ENCODE data around the gene LRIT1. TPM values are rescaled to one million over a fixed set of nuclear protein-coding genes. Genes with fewer than 3 reads are reported as not detected.
"Not testable (repeated sequence)": the region's sequence is repeated elsewhere in the genome, so short reads cannot be mapped to it uniquely, and the experiment has no call there.

The LRIT1 gene, protein sequence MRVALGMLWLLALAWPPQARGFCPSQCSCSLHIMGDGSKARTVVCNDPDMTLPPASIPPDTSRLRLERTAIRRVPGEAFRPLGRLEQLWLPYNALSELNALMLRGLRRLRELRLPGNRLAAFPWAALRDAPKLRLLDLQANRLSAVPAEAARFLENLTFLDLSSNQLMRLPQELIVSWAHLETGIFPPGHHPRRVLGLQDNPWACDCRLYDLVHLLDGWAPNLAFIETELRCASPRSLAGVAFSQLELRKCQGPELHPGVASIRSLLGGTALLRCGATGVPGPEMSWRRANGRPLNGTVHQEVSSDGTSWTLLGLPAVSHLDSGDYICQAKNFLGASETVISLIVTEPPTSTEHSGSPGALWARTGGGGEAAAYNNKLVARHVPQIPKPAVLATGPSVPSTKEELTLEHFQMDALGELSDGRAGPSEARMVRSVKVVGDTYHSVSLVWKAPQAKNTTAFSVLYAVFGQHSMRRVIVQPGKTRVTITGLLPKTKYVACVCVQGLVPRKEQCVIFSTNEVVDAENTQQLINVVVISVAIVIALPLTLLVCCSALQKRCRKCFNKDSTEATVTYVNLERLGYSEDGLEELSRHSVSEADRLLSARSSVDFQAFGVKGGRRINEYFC
- total RNA-seq = not detected
- long read RNA-seq, partial matches to known transcripts = 1 of 1 reads
- long read RNA-seq, other reads (novel, unspliced or antisense) = 0 of 1 reads

DNA sequence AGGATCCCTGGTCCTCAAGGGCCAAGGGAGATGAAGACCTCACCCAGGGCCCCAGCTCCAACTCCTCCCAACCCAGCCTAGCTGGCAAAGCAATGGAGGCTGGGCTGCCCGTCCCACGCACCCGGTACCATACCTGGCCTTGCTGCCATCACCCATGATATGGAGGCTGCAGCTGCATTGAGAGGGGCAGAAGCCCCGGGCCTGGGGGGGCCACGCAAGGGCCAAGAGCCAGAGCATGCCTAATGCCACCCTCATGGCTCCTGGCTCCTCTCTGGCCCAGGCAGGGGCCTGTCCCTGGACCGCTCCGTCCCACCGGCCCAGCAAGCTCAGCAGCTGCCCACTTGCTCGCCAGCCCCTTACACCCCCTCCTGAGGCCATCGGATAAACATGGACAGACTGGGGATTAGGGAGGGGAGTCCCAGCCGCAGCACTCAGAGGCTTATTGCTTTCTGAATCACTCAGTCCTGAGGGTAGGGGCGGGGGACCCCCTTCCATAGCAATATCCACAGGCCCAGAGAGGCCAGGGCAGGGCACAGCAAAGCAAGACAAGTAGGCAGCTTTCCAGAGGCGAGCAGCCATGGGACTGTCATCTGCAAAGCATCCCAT is at the start of gene LRIT1:
TSS of gene LRIT1 (minus strand) at position 362 of the 606 bp plus-strand sequence. CDS start at position 255, 107 bp downstream.
- ATAC-seq (no peak), DNase-seq (no peak)
- intact Hi-C loops (cut with micrococcal nuclease) = no loop called here

DNA sequence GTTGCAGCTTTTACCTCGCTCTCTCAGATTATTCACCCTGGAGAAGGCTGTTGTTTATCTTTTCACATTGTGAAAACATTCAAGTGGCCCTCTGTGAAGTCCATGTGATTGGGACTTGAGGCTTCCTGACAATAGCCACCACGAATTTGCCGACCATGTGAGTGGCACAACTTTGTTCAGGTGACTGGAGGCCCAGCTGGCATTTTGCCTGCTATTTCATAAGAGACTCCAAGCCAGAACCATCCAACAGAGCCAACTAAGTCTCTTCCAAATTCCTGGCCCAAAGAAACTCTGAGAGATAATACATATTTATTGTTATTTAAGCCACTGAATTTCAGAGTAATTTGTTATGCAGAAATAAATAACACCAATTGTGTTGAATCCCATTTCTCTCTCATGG is 48.9 kb upstream of the LRIT1 start:
- ATAC-seq = no peak
- no peak for DNase-seq
- intact Hi-C loops (cut with micrococcal nuclease) = no loop called here

DNA sequence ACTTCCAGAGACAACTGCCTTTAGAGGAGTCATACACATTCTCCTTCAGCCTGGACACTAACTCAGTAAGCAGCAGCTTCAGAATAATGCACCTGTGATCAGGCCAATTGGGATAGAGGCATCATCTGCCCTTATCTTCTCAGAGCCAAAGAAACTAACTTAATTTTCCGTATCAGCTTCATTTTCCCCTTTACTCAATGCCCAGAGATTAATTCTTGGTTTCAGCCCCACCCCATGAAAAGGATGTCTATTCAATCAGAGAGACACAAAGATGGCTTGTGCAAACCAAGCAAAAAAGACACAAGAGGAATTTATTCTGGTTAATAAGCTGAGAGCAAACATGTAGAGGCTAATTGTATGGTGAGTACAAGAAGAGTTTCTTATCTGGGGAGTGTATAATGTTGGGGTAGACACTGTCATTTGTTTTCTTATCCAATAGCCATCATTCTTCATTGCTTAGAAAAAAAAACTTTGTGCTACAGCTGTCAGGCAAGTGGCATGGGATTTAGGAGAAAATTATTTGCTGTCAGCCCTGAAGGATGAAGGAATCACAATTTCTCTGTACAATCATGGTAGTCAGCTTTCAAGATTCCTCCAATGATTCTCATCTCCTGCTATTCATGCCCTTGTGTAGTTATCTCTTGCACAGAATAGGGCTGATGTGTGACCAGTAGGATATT is 48.3 kb upstream of the LRIT1 start:
- ATAC-seq (no peak), DNase-seq (no peak)
- intact Hi-C loops (cut with micrococcal nuclease) = no loop called here

GRCh38 chr10:84288151-84288550 is 46.8 kb upstream of the LRIT1 start:
- intact Hi-C loops (cut with micrococcal nuclease) = no loop called here
- ATAC-seq = no peak

DNA sequence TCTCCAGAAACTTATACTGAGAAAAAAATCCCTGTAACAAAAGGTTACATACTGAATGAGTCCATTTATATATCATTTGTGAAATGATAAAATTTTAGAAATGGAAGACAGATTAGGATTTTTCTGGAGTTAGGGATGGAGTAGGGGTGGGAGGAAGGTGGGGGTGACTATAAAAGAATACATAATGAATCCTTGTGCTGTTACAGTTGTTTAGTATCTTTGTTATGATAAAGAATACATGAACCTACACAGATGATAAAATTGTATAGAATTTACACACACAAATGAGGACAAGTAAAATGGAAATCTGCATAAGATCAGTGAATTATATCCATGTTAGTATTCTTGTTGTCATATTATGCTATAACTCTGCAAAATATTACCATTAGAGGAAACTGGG is 45.3 kb upstream of the LRIT1 start:
- no peak for ATAC-seq
- intact Hi-C loops (cut with micrococcal nuclease) = no loop called here
- DNase-seq = no peak

More at GRCh38 chr10:84288151-84288550, 46.8 kb upstream of the LRIT1 start:
- no peak for DNase-seq

GRCh38 chr10:84279876-84280475 is 38.6 kb upstream of the LRIT1 start:
- intact Hi-C loops (cut with micrococcal nuclease); DNase-seq; ATAC-seq: not testable (repeated sequence)

GRCh38 chr10:84270708-84271107 is 29.4 kb upstream of the LRIT1 start:
- intact Hi-C loops (cut with micrococcal nuclease) = no loop called here
- DNase-seq (no peak), ATAC-seq (no peak)

GRCh38 chr10:84269773-84270172 is 28.4 kb upstream of the LRIT1 start:
- ATAC-seq = no peak
- no peak for DNase-seq
- intact Hi-C loops (cut with micrococcal nuclease) = loop anchor here (5.0 to 10.0 kb wide), 2 partner anchors 85 to 268 kb away; no protein-coding TSS in a partner anchor

DNA sequence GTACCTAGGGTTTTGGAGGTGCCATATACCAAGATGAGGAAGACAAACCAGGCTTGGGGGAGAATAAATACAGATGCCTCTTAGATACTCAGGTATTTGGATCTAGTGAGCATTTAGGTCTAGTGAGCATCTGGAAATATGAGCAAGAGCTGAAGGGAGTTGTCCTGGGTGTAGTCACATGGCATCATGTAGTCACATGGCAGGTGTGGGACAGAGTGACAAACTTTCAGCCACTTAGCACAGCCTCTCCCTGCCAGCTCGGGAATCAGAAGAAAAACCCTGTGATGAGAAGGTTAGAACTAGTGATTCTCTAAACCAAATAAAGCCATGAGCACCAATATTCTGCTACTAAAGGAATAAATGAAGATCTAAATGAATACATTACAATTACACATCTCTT is 27.8 kb upstream of the LRIT1 start:
- ATAC-seq (no peak), DNase-seq (no peak)
- intact Hi-C loops (cut with micrococcal nuclease) = loop anchor here (5.0 to 10.0 kb wide), 2 partner anchors 86 to 268 kb away; no protein-coding TSS in a partner anchor

- intact Hi-C loops (cut with micrococcal nuclease) = loop anchor here (5.0 to 10.0 kb wide), 2 partner anchors 87 to 270 kb away; no protein-coding TSS in a partner anchor
- peak; percentile 54 for DNase-seq
- ATAC-seq = no peak
Measured at GRCh38 chr10:84267503-84268126, 26.3 kb upstream of the LRIT1 start.

GRCh38 chr10:84265418-84265817 is 24.1 kb upstream of the LRIT1 start:
- DNase-seq = no peak
- no peak for ATAC-seq
- intact Hi-C loops (cut with micrococcal nuclease) = loop anchor here (5.0 to 10.0 kb wide), 2 partner anchors 89 to 272 kb away; no protein-coding TSS in a partner anchor

DNA sequence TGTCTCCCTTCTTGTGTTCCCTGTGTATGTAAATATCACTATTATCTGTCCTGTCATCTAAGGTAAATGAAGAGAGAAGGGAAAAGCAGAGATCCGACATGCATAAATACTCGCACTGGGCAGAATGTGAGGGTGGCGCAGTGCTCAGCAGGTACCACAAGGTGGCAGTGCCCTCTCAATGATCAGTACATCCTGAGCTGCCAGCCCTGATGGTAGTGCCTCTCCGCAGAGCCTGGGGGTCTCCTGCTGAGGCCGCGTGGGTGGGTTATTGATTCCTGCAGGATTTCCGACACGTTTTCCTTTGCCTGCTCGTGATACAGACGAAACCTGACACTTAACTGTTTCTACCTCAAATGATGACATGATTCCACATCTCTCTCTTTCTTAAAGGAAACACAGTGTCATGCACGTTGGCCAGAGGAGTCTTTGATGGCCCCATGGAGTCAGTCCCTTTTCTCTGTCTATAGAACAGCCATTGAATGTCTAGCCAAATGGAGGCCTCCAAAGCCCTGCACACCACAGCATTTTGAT is 23.3 kb upstream of the LRIT1 start:
- DNase-seq (peak; percentile 76), ATAC-seq (peak; percentile 94)
- intact Hi-C loops (cut with micrococcal nuclease) = loop anchor here (5.0 to 10.0 kb wide), 2 partner anchors 90 to 273 kb away; no protein-coding TSS in a partner anchor

GRCh38 chr10:84263716-84264115 is 22.4 kb upstream of the LRIT1 start:
- no peak for ATAC-seq
- intact Hi-C loops (cut with micrococcal nuclease) = loop anchor here (10.0 kb wide), 1 partner anchor 91 kb away; no protein-coding TSS in a partner anchor

GRCh38 chr10:84262190-84262956 is 21.0 kb upstream of the LRIT1 start:
- no peak for DNase-seq
- intact Hi-C loops (cut with micrococcal nuclease) = loop anchor here (10.0 kb wide), 1 partner anchor 92 kb away; no protein-coding TSS in a partner anchor
- ATAC-seq = no peak

More at GRCh38 chr10:84263716-84264115, 22.4 kb upstream of the LRIT1 start:
- no peak for DNase-seq

GRCh38 chr10:84261236-84261915 is 20.0 kb upstream of the LRIT1 start:
- ATAC-seq (no peak), DNase-seq (no peak)
- intact Hi-C loops (cut with micrococcal nuclease) = loop anchor here (10.0 kb wide), 1 partner anchor 93 kb away; no protein-coding TSS in a partner anchor

- intact Hi-C loops (cut with micrococcal nuclease) = no loop called here
- DNase-seq (no peak), ATAC-seq (no peak)
Measured at GRCh38 chr10:84258034-84258695, 16.8 kb upstream of the LRIT1 start.

Data from left ventricle myocardium superior (tissue), 1 donor.